Caco-2 (cell line): ENCODE measurements around the gene DSCAM. TPM values are rescaled to one million over a fixed set of nuclear protein-coding genes. Genes with fewer than 3 reads are reported as not detected.

Experiments
- BruUV-seq: library from RNA; stranded (reverse); fragments of 400-500 nt; replicated peaks from 2 replicates; lab custom pipeline; 2021; lab: Mats Ljungman, UMichigan
- CTCF ChIA-PET: fragments of 300-600 bp; sonication (Branson Sonifier 250); formaldehyde crosslinking; loops from one replicate; lab custom pipeline; 2022; ENCODE audit warnings: antibody characterized with exemption; lab: Charles Lee
- POLR2A ChIA-PET: fragments of 300-600 bp; sonication (Branson Sonifier 250); formaldehyde crosslinking; loops from one replicate; lab custom pipeline; 2022; ENCODE audit warnings: antibody characterized with exemption; lab: Charles Lee
- DNase-seq, 2 experiments: peaks; one replicate each; pipeline versions ENCODE4 v3.0.0 to v3.0.0-alpha.2; 2020 to 2022
- H3K27me3 ChIP-seq: replicated peaks from 2 replicates; pipeline ENCODE4 v1.6.0; 2011; ENCODE audit warnings: low read length; ENCODE audit not compliant: control insufficient read depth, insufficient read depth
- H3K36me3 ChIP-seq: 2 replicates; pipeline ENCODE4 v1.5.1; 2011; ENCODE audit warnings: low read length; ENCODE audit not compliant: control insufficient read depth, insufficient read depth
- H3K4me1 ChIP-seq: fragments of 250-450 bp; sonication (Bioruptor Pico); 2 replicates; pipeline ENCODE4 v1.5.1; 2020; ENCODE audit warnings: mild to moderate bottlenecking
- H3K4me3 ChIP-seq: 2 replicates; pipeline ENCODE4 v1.5.1; 2011; ENCODE audit warnings: low read depth, mild to moderate bottlenecking, control low read depth, low read length
- H3K9me3 ChIP-seq: fragments of 250-450 bp; sonication (Bioruptor Pico); 2 replicates; pipeline ENCODE4 v1.5.1; 2020; ENCODE audit warnings: mild to moderate bottlenecking, moderate library complexity
- H3K27ac Mint-ChIP-seq: one replicate; pipeline ENCODE4 v1.8.0; 2022; ENCODE audit warnings: mixed read lengths; ENCODE audit not compliant: unreplicated experiment
- H3K27me3 Mint-ChIP-seq: one replicate; pipeline ENCODE4 v1.8.0; 2022; ENCODE audit warnings: mixed read lengths; ENCODE audit not compliant: insufficient read depth, unreplicated experiment
- H3K36me3 Mint-ChIP-seq: one replicate; pipeline ENCODE4 v1.8.0; 2022; ENCODE audit warnings: mild to moderate bottlenecking, mixed read lengths; ENCODE audit not compliant: insufficient read depth, unreplicated experiment
- H3K4me1 Mint-ChIP-seq: one replicate; pipeline ENCODE4 v1.8.0; 2022; ENCODE audit warnings: low read depth, mixed read lengths; ENCODE audit not compliant: unreplicated experiment
- H3K4me3 Mint-ChIP-seq: one replicate; pipeline ENCODE4 v1.8.0; 2022; ENCODE audit warnings: mild to moderate bottlenecking, moderate library complexity, mixed read lengths; ENCODE audit not compliant: unreplicated experiment
- H3K9me3 Mint-ChIP-seq: one replicate; pipeline ENCODE4 v1.8.0; 2022; ENCODE audit warnings: mixed read lengths; ENCODE audit not compliant: unreplicated experiment
- intact Hi-C: fragments of 100-400 bp; cut with micrococcal nuclease; formaldehyde crosslinking; loops from one replicate; pipeline ENCODE4 v1.10.0; 2022; ENCODE audit not compliant: unreplicated experiment
- microRNA-seq: library from miRNA; unstranded; fragments of <30 nt; microRNA quantifications from one replicate; pipeline ENCODE4 v1.2.0, GENCODE V29; 2022
- total RNA-seq: library from RNA; stranded (reverse); gene quantifications from 2 replicates; pipeline ENCODE4 v1.2.3, GENCODE V29; 2022
- TF ChIP-seq, protein P1 (sequence below), 2 experiments: fragments of 200-600 bp in 1 of 2; IDR thresholded peaks; 1 replicate in 1 of 2; 2 replicates in 1 of 2; pipeline versions ENCODE4 v1.5.1 to v1.8.0; 2011 to 2022; ENCODE audit warnings: antibody characterized with exemption in 1 of 2, control low read depth in 1 of 2, inconsistent platforms in 1 of 2, low read depth in 1 of 2, low read length in 1 of 2, mild to moderate bottlenecking in 1 of 2, moderate library complexity in 1 of 2; ENCODE audit not compliant: insufficient read depth in 1 of 2, severe bottlenecking in 1 of 2, unreplicated experiment in 1 of 2

DSCAM gene
- total RNA-seq, 1 experiment from 2014 or later, result not detected

DNA sequence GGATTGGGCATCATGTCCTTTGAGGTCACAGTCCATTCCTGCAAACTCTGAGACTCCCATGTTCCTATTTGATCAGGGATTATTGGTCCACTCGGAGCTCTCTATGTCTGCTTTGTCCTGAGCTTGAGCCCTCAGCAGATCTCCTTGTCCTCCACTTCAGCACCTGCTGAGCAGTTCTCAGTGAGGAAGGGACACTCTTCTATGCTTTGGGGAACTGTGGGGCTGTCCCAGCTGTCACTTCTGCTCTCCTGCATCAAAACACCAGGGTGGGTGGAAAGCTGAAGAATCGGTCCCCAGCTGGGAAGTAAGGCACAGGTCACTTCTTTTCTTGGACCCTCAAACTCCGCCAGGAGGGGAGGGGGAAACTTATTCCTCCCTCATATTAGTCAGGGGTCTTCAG, 880.2 kb downstream of the DSCAM start:
- TF ChIP-seq, protein P1, sequence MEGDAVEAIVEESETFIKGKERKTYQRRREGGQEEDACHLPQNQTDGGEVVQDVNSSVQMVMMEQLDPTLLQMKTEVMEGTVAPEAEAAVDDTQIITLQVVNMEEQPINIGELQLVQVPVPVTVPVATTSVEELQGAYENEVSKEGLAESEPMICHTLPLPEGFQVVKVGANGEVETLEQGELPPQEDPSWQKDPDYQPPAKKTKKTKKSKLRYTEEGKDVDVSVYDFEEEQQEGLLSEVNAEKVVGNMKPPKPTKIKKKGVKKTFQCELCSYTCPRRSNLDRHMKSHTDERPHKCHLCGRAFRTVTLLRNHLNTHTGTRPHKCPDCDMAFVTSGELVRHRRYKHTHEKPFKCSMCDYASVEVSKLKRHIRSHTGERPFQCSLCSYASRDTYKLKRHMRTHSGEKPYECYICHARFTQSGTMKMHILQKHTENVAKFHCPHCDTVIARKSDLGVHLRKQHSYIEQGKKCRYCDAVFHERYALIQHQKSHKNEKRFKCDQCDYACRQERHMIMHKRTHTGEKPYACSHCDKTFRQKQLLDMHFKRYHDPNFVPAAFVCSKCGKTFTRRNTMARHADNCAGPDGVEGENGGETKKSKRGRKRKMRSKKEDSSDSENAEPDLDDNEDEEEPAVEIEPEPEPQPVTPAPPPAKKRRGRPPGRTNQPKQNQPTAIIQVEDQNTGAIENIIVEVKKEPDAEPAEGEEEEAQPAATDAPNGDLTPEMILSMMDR (IDR thresholded peaks at IDR 0.05; ENCODE audit: insufficient read depth in 1 of 2, low read depth in 1 of 2, low read length in 1 of 2, severe bottlenecking in 1 of 2, unreplicated experiment in 1 of 2), result no peak
- CTCF ChIA-PET, result no interaction called here
- Mint-ChIP-seq H3K27me3 (no peaks in the 10 kb centered on the region), H3K4me3 (no peak overlapping the region), H3K36me3 (no peaks in the 10 kb centered on the region), H3K9me3 (peaks cover 16% of the 10 kb centered on the region), H3K27ac (no peak overlapping the region), H3K4me1 (peaks cover 7% of the 10 kb centered on the region)
- H3K36me3 ChIP-seq, result no peaks in the 10 kb centered on the region
- peaks cover 14% of the 10 kb centered on the region for H3K4me1 ChIP-seq
- no peaks in the 10 kb centered on the region for H3K27me3 ChIP-seq
- DNase-seq, result no peak
- peaks cover 14% of the 10 kb centered on the region for H3K9me3 ChIP-seq
- H3K4me3 ChIP-seq, result no peak overlapping the region
- POLR2A ChIA-PET, result no interaction called here
- intact Hi-C loops, result no loop called here
- no TSS peak for BruUV-seq

DNA sequence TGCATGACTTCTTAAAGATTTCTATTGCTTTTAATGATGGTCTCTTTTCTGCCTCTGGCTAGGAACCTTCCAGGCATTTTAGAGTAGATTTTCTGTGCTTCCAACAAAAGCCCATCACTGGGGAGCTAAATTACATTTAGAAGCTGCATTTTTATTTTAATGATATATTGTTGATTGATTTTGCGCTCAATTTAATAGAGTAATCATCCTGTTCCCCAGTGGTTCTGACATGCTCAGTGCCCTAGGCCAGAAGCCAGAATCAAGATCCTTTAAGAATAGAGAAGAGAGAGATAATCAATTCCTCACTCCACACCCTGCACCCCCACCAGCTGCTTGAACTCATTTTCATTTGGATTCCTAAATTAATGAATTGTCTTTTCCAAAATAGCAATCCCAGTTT, 881.9 kb downstream of the DSCAM start:
- ChIA-PET CTCF (no interaction called here), POLR2A (no interaction called here)
- Mint-ChIP-seq H3K4me1 (no peaks in the 10 kb centered on the region), H3K27ac (no peak overlapping the region), H3K9me3 (peaks cover 26% of the 10 kb centered on the region), H3K27me3 (no peaks in the 10 kb centered on the region), H3K36me3 (no peaks in the 10 kb centered on the region), H3K4me3 (no peak overlapping the region)
- no peaks in the 10 kb centered on the region for H3K4me1 ChIP-seq
- H3K27me3 ChIP-seq, result no peaks in the 10 kb centered on the region
- DNase-seq, result no peak
- no peak overlapping the region for H3K4me3 ChIP-seq
- H3K9me3 ChIP-seq, result peaks cover 21% of the 10 kb centered on the region
- TF ChIP-seq, protein P1 (IDR thresholded peaks at IDR 0.05; ENCODE audit: insufficient read depth in 1 of 2, low read depth in 1 of 2, low read length in 1 of 2, severe bottlenecking in 1 of 2, unreplicated experiment in 1 of 2), result no peak
- no peaks in the 10 kb centered on the region for H3K36me3 ChIP-seq
- no TSS peak for BruUV-seq
- intact Hi-C loops, result no loop called here

DNA sequence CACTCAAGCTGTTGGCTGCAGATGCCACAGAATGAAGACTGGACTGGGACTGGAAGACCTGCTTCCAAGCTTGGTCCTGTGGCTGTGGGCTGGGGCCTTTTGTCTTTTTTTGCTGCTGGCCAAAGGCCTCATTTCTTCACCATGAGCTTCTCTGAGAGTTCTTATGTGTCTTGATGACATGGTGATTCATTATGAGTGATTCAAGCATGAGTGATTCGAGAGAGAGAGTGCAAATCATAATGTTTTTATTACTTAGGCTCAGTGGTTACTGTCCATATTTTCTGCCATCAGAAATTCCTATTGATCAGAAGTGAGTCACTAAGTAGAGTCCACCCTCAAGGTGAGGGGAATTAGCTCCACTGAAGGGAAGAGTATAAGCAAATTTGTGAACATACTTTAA, 885.7 kb downstream of the DSCAM start:
- Mint-ChIP-seq H3K27me3 (no peaks in the 10 kb centered on the region), H3K36me3 (no peaks in the 10 kb centered on the region), H3K4me3 (no peak overlapping the region), H3K4me1 (no peaks in the 10 kb centered on the region), H3K9me3 (peaks cover 33% of the 10 kb centered on the region), H3K27ac (no peak overlapping the region)
- Histone ChIP-seq H3K9me3 (peaks cover 15% of the 10 kb centered on the region), H3K36me3 (no peaks in the 10 kb centered on the region), H3K4me3 (no peak overlapping the region), H3K4me1 (no peaks in the 10 kb centered on the region), H3K27me3 (no peaks in the 10 kb centered on the region)
- CTCF ChIA-PET, result no interaction called here
- POLR2A ChIA-PET, result no interaction called here
- intact Hi-C loops, result no loop called here
- no peak for DNase-seq
- TF ChIP-seq, protein P1 (IDR thresholded peaks at IDR 0.05; ENCODE audit: insufficient read depth in 1 of 2, low read depth in 1 of 2, low read length in 1 of 2, severe bottlenecking in 1 of 2, unreplicated experiment in 1 of 2), result no peak
- no TSS peak for BruUV-seq

Small RNAs within 50 kb of the gene (microRNA-seq; reads per million reads assigned to microRNA genes)
- gene MIR4760, result not detected
